ENCODE measurements around the gene ASS1. TPM values are rescaled to one million over a fixed set of nuclear protein-coding genes. Genes with fewer than 3 reads are reported as not detected.

ASS1 gene
- total and polyA plus RNA-seq, 2 of the 13 experiments (the other 11 are each of a cell fraction or from before 2014, with no cell fraction given), result 77.6 to 122 TPM

DNA sequence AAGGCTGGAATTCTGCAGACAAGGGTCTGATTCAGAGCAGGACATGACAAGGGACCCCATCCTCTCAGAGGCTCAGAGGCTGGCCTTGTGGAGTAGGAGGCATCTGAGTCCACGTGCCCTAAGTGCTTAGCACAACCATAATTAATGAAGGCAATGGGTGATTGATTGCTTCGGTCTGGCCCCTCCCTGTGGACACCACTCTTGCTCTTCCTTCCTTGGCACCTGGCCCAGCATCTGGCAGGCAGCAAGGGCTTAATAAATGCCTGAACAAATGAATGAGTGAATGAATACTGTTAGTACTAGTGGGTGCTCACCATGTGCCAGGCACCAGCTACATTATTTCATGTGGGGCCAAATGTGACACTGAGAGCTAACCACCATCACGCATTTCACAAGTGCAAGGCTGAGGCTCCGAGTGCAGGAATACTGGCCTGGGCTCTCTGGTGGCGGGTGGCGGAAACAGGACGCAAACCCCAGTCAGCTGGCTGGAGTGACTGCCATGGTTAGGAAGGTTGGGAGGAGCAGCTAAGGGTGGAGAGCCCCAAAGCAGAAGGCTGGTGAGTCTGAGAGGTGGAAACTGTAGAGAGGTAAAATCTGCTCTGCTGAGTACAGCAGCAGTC, 53.6 kb downstream of the ASS1 start (continued):
- TF ChIP-seq, protein P1, sequence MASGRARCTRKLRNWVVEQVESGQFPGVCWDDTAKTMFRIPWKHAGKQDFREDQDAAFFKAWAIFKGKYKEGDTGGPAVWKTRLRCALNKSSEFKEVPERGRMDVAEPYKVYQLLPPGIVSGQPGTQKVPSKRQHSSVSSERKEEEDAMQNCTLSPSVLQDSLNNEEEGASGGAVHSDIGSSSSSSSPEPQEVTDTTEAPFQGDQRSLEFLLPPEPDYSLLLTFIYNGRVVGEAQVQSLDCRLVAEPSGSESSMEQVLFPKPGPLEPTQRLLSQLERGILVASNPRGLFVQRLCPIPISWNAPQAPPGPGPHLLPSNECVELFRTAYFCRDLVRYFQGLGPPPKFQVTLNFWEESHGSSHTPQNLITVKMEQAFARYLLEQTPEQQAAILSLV (CRISPR knock-in tag; IDR thresholded peaks at IDR 0.05; ENCODE audit: borderline replicate concordance), result 0 out of 2 replicates have a peak, but pooled peaks have one; percentile 15
- no peak for TF ChIP-seq MZF1 (CRISPR knock-in tag; IDR thresholded peaks at IDR 0.05; ENCODE audit: borderline replicate concordance)
- TF ChIP-seq, protein P2, sequence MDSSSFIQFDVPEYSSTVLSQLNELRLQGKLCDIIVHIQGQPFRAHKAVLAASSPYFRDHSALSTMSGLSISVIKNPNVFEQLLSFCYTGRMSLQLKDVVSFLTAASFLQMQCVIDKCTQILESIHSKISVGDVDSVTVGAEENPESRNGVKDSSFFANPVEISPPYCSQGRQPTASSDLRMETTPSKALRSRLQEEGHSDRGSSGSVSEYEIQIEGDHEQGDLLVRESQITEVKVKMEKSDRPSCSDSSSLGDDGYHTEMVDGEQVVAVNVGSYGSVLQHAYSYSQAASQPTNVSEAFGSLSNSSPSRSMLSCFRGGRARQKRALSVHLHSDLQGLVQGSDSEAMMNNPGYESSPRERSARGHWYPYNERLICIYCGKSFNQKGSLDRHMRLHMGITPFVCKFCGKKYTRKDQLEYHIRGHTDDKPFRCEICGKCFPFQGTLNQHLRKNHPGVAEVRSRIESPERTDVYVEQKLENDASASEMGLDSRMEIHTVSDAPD (CRISPR knock-in tag; IDR thresholded peaks at IDR 0.05), result no peak
- no peak for TF ChIP-seq JUND (CRISPR knock-in tag; IDR thresholded peaks at IDR 0.05)
- TF ChIP-seq SRF (IDR thresholded peaks at IDR 0.05; ENCODE audit: low read depth, low read length), result 0 out of 2 replicates have a peak, but pooled peaks have one; percentile 11
- TF ChIP-seq, protein P3, sequence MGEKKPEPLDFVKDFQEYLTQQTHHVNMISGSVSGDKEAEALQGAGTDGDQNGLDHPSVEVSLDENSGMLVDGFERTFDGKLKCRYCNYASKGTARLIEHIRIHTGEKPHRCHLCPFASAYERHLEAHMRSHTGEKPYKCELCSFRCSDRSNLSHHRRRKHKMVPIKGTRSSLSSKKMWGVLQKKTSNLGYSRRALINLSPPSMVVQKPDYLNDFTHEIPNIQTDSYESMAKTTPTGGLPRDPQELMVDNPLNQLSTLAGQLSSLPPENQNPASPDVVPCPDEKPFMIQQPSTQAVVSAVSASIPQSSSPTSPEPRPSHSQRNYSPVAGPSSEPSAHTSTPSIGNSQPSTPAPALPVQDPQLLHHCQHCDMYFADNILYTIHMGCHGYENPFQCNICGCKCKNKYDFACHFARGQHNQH (CRISPR knock-in tag; IDR thresholded peaks at IDR 0.05), result no peak
- TF ChIP-seq ZNF780A (CRISPR knock-in tag; IDR thresholded peaks at IDR 0.05), result peak; percentile 5; the same call in 1 of the 2 replicates
- TF ChIP-seq ZNF501 (CRISPR knock-in tag; IDR thresholded peaks at IDR 0.05), result no peak; the same call in 1 of the 2 replicates
- no peak for TF ChIP-seq POLR2A (IDR thresholded peaks at IDR 0.05; ENCODE audit: insufficient read depth in 1 of 2, low read depth in 2 of 2, low read length in 2 of 2)
- TF ChIP-seq EHMT2 (IDR thresholded peaks at IDR 0.05; ENCODE audit: borderline replicate concordance, low read depth, low read length), result no peak
- TF ChIP-seq, protein P4, sequence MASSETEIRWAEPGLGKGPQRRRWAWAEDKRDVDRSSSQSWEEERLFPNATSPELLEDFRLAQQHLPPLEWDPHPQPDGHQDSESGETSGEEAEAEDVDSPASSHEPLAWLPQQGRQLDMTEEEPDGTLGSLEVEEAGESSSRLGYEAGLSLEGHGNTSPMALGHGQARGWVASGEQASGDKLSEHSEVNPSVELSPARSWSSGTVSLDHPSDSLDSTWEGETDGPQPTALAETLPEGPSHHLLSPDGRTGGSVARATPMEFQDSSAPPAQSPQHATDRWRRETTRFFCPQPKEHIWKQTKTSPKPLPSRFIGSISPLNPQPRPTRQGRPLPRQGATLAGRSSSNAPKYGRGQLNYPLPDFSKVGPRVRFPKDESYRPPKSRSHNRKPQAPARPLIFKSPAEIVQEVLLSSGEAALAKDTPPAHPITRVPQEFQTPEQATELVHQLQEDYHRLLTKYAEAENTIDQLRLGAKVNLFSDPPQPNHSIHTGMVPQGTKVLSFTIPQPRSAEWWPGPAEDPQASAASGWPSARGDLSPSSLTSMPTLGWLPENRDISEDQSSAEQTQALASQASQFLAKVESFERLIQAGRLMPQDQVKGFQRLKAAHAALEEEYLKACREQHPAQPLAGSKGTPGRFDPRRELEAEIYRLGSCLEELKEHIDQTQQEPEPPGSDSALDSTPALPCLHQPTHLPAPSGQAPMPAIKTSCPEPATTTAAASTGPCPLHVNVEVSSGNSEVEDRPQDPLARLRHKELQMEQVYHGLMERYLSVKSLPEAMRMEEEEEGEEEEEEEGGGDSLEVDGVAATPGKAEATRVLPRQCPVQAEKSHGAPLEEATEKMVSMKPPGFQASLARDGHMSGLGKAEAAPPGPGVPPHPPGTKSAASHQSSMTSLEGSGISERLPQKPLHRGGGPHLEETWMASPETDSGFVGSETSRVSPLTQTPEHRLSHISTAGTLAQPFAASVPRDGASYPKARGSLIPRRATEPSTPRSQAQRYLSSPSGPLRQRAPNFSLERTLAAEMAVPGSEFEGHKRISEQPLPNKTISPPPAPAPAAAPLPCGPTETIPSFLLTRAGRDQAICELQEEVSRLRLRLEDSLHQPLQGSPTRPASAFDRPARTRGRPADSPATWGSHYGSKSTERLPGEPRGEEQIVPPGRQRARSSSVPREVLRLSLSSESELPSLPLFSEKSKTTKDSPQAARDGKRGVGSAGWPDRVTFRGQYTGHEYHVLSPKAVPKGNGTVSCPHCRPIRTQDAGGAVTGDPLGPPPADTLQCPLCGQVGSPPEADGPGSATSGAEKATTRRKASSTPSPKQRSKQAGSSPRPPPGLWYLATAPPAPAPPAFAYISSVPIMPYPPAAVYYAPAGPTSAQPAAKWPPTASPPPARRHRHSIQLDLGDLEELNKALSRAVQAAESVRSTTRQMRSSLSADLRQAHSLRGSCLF (CRISPR knock-in tag; IDR thresholded peaks at IDR 0.05; ENCODE audit: borderline replicate concordance), result no peak
- TF ChIP-seq NR2F1 (CRISPR knock-in tag; IDR thresholded peaks at IDR 0.05), result no peak
- TF ChIP-seq ZNF10 (CRISPR knock-in tag; IDR thresholded peaks at IDR 0.05; ENCODE audit: borderline replicate concordance, low read depth), result no peak
- TF ChIP-seq CHD4 (IDR thresholded peaks at IDR 0.05; ENCODE audit: borderline replicate concordance, low read length), result peak; percentile 67; the same call in 1 of the 2 replicates
- 0 out of 2 replicates have a peak, but pooled peaks have one; percentile 12 for TF ChIP-seq AKAP8 (CRISPR knock-in tag; IDR thresholded peaks at IDR 0.05)
- TF ChIP-seq POGZ (CRISPR knock-in tag; IDR thresholded peaks at IDR 0.05), result no peak
- 0 out of 2 replicates have a peak, but pooled peaks have one; percentile 4 for TF ChIP-seq ZNF138 (CRISPR knock-in tag; IDR thresholded peaks at IDR 0.05; ENCODE audit: low read depth)
- TF ChIP-seq ZNF589 (CRISPR knock-in tag; conservative IDR thresholded peaks at IDR 0.05), result no peak
- TF ChIP-seq SNAI1 (CRISPR knock-in tag; IDR thresholded peaks at IDR 0.05; ENCODE audit: borderline replicate concordance), result no peak
- no peak for TF ChIP-seq ZNF331 (CRISPR knock-in tag; IDR thresholded peaks at IDR 0.05)
- TF ChIP-seq ZNF567 (CRISPR knock-in tag; IDR thresholded peaks at IDR 0.05; ENCODE audit: borderline replicate concordance), result 0 out of 2 replicates have a peak, but pooled peaks have one; percentile 11

Data from HepG2 (cell line).